ENCODE measurements around the gene STK35.

Gene STK35

DNA sequence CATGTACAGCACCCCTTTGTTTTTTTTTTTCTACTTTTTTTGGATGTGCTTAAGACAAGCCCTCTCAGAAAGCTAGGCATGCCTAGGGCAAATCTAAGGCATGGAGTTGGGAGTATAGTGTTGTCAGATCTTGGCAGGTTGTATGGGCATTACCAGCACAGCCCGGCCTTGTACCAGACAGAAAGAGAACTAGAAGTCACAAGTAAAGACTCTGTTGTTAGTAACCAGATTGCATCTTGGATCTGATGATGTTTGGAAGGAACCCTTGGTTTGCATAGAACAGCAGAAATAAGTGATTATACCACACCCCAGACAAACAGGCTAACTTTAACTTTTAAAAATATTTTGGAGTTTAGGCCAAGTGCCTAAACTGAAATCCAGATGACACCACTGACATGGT is 25.6 kb downstream of the STK35 start:
- Histone ChIP-seq H3K4me1 (ENCODE audit: low read depth, poor library complexity, severe bottlenecking) (peaks cover 2% of the 10 kb centered on the region), H3K27ac (no peak overlapping the region), H3K79me2 (ENCODE audit: insufficient read depth, low read depth) (no peaks in the 10 kb centered on the region)

DNA sequence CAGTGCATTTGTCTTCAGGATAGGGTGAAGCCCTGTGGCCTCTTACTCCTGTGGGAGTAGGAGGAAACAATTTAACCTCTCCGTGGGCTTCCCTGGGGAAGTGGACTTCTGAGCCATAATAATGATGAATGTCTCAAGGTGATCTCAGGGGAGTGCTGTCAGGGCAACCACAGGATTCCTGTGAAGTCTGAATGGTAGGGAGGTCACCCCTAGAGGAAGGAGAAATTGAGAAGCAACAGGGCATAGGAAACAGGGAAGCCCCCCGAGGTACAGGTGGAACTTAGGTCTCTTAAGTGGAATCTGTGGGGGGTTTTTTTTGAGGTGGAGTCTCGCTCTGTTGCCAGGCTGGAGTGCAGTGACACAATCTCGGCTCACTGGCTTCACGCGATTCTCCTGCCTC is 26.9 kb downstream of the STK35 start:
- TF ChIP-seq CTCF (conservative IDR thresholded peaks at IDR 0.05; ENCODE audit: low read depth, low read length) = no peak
- Histone ChIP-seq H3K4me2 (no peak overlapping the region), H2AFZ (ENCODE audit: low read depth) (no peak overlapping the region), H4K20me1 (ENCODE audit: insufficient read depth) (no peaks in the 10 kb centered on the region), H3K4me3 (IDR thresholded peaks at IDR 0.05; ENCODE audit: insufficient read depth, low read depth, low read length) (no peak overlapping the region), H3K9ac (no peak overlapping the region), H3K4me1 (ENCODE audit: low read depth, poor library complexity, severe bottlenecking) (no peaks in the 10 kb centered on the region), H3K27me3 (ENCODE audit: insufficient read depth, low read depth) (no peaks in the 10 kb centered on the region), H3K27ac (no peak overlapping the region), H3K79me2 (ENCODE audit: insufficient read depth, low read depth) (no peaks in the 10 kb centered on the region), H3K36me3 (ENCODE audit: insufficient read depth) (no peaks in the 10 kb centered on the region)

More for the DNA sequence above, 25.6 kb downstream of the STK35 start:
- TF ChIP-seq CTCF (conservative IDR thresholded peaks at IDR 0.05; ENCODE audit: low read depth, low read length) = no peak
- Histone ChIP-seq H3K9ac (no peak overlapping the region), H2AFZ (ENCODE audit: low read depth) (no peak overlapping the region), H3K4me2 (no peak overlapping the region), H3K4me3 (IDR thresholded peaks at IDR 0.05; ENCODE audit: insufficient read depth, low read depth, low read length) (no peak overlapping the region), H4K20me1 (ENCODE audit: insufficient read depth) (no peaks in the 10 kb centered on the region), H3K36me3 (ENCODE audit: insufficient read depth) (no peaks in the 10 kb centered on the region), H3K27me3 (ENCODE audit: insufficient read depth, low read depth) (no peaks in the 10 kb centered on the region)

- H3K27ac ChIP-seq = no peak overlapping the region
- H2AFZ ChIP-seq (ENCODE audit: low read depth) = no peak overlapping the region
- H4K20me1 ChIP-seq (ENCODE audit: insufficient read depth) = no peaks in the 10 kb centered on the region
- no peaks in the 10 kb centered on the region for H3K36me3 ChIP-seq (ENCODE audit: insufficient read depth)
- H3K4me2 ChIP-seq = no peak overlapping the region
- H3K4me3 ChIP-seq (IDR thresholded peaks at IDR 0.05; ENCODE audit: insufficient read depth, low read depth, low read length) = no peak overlapping the region
- no peak overlapping the region for H3K9ac ChIP-seq
- no peak for TF ChIP-seq CTCF (conservative IDR thresholded peaks at IDR 0.05; ENCODE audit: low read depth, low read length)
- no peaks in the 10 kb centered on the region for H3K79me2 ChIP-seq (ENCODE audit: insufficient read depth, low read depth)
- H3K4me1 ChIP-seq (ENCODE audit: low read depth, poor library complexity, severe bottlenecking) = no peaks in the 10 kb centered on the region
- no peaks in the 10 kb centered on the region for H3K27me3 ChIP-seq (ENCODE audit: insufficient read depth, low read depth)
Observed at GRCh38 chr20:2130062-2130591, 28.5 kb downstream of the STK35 start.

DNA sequence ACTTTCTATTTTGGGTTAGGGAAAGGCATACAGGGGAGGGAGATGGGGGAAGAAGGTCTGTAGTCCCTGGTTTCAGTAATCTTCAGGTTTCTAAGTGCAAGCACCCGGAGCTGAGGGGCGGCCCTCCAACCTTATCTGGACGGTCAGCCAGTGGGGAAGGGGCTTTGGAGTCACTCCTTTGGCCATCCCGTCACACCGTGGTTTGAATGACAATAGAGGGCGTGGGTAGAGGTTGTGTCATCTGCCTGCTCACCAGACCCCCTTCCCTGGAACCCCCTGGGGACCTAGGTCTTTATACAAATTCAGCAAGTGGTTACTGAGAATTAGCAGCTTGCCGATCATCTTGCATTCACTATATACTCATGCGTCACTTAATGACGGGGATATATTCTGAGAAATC is 29.1 kb downstream of the STK35 start:
- Histone ChIP-seq H3K27me3 (ENCODE audit: insufficient read depth, low read depth) (no peaks in the 10 kb centered on the region), H3K4me1 (ENCODE audit: low read depth, poor library complexity, severe bottlenecking) (no peaks in the 10 kb centered on the region), H3K79me2 (ENCODE audit: insufficient read depth, low read depth) (no peaks in the 10 kb centered on the region), H3K9ac (no peak overlapping the region), H4K20me1 (ENCODE audit: insufficient read depth) (no peaks in the 10 kb centered on the region), H2AFZ (ENCODE audit: low read depth) (no peak overlapping the region), H3K27ac (no peak overlapping the region), H3K4me3 (IDR thresholded peaks at IDR 0.05; ENCODE audit: insufficient read depth, low read depth, low read length) (no peak overlapping the region), H3K4me2 (no peak overlapping the region), H3K36me3 (ENCODE audit: insufficient read depth) (no peaks in the 10 kb centered on the region)
- TF ChIP-seq CTCF (conservative IDR thresholded peaks at IDR 0.05; ENCODE audit: low read depth, low read length) = no peak

Measured in KMS-11 (cell line).